ENCODE measurements around the gene P2RX5.
"Not testable (repeated sequence)": the region's sequence is repeated elsewhere in the genome, so short reads cannot be mapped to it uniquely, and the experiment has no call there.

The P2RX5 gene, protein sequence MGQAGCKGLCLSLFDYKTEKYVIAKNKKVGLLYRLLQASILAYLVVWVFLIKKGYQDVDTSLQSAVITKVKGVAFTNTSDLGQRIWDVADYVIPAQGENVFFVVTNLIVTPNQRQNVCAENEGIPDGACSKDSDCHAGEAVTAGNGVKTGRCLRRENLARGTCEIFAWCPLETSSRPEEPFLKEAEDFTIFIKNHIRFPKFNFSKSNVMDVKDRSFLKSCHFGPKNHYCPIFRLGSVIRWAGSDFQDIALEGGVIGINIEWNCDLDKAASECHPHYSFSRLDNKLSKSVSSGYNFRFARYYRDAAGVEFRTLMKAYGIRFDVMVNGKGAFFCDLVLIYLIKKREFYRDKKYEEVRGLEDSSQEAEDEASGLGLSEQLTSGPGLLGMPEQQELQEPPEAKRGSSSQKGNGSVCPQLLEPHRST

DNA sequence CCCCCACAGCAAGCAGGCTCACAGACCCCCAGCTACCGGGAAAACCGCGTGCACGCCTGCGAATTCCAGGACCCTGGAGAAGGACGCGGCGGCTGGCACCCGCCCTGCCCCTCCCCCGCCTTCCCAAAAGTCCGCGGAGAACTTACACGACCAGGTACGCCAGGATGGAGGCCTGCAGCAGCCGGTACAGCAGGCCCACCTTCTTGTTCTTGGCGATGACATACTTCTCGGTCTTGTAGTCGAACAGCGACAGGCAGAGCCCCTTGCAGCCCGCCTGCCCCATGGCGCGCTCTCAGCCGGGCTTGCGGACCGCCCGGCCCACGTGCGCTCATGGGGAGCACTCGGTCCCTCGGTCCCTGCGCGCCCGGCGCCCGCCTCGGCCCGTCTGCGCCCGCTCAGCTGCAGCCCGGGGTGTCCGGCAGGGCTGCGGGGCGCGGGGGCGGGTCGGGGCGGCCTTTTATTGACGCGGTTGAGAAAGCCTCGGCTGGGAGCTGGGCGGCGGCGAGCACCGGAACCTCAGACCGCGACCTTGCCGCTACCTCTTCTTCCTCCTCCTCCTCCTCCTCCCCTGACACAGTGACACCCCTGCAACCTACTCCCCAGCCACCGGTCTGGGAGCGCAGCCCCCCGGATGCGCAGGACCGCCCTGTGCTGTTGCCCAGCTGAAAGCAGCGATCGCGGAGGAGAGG is at the start of gene P2RX5:
TSS of gene P2RX5 (minus strand) at position 433 of the 689 bp plus-strand sequence. CDS start at position 283, 150 bp downstream.
- DNase-seq = no peak

DNA sequence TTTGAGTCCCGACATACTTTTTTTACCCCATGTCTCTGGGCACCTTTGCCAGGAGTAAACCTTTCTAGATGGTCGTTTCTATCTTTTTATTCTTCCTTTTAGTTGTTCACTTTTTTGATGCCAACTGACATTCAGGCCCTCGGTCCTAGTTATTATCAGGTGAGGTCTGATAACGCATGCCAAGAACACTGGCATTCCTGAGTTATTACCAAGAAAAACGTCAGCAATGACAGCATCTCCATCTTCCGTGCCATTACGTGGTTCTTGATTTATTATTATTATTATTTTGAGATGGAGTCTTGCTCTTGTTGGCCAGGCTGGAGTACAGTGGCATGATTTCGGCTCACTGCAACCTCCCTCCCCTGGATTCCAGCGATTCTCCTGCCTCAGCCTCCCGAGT is 49.1 kb upstream of the P2RX5 start:
- DNase-seq = no peak

GRCh38 chr17:3744014-3744413 is 48.1 kb upstream of the P2RX5 start:
- DNase-seq = no peak

DNA sequence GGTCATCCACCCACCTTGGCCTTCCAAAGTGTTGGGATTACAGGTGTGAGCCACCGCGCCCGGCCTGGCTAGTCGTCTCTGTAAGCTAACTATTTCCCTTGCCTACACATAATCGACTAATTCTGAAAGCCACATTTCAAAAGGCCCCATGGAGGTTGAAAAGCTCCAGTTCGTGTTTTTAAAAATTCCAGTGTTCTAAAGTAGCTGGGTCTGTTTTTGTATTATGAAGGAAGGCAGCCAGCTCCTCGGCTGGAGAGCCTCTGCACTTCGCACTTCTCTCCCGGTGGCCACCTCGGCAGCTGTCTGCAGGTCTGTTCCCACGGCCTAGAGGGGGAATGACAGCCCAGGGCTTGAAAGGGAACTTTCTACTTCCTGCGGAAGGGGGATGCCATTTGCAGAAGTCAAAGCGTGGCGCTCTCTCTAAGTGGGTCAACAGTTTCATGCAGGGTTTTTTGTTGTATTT is 44.7 kb upstream of the P2RX5 start:
- no peak for DNase-seq

- DNase-seq = no peak
These were observed 43.6 kb upstream of the P2RX5 start for GRCh38 chr17:3739422-3740124.

- no peak for DNase-seq
These were observed 42.8 kb upstream of the P2RX5 start for GRCh38 chr17:3738562-3739295.

- DNase-seq = no peak
These were observed 39.6 kb upstream of the P2RX5 start for GRCh38 chr17:3735515-3735914.

GRCh38 chr17:3734911-3735276 is 38.9 kb upstream of the P2RX5 start:
- DNase-seq = not testable (repeated sequence)

- DNase-seq = no peak
These were observed 36.3 kb upstream of the P2RX5 start for GRCh38 chr17:3732210-3732621.

- DNase-seq = no peak
These were observed 35.0 kb upstream of the P2RX5 start for GRCh38 chr17:3730881-3731429.

- DNase-seq = no peak
These were observed 33.9 kb upstream of the P2RX5 start for GRCh38 chr17:3729881-3730280.

- not testable (repeated sequence) for DNase-seq
These were observed 32.1 kb upstream of the P2RX5 start for GRCh38 chr17:3728099-3728498.

DNA sequence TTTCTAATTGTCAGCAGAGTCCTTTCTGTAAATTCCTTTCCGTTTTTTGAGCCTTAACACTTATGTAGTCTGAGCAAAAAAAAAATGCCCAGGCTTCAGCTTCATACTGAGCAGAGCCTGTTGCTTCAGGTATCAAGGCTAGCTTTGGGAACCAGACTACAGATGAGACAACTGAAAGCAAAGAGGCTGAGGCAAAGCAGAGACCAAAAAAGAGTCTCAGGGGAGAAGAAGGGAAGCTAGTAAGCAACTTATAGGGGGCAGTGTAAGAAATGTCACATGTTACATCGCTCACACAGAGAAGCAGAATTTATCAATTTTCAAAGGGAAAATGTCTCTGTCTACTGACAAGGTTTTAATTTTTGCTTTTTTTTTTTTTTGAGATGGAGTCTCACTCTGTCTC is 31.1 kb upstream of the P2RX5 start:
- DNase-seq = no peak

DNA sequence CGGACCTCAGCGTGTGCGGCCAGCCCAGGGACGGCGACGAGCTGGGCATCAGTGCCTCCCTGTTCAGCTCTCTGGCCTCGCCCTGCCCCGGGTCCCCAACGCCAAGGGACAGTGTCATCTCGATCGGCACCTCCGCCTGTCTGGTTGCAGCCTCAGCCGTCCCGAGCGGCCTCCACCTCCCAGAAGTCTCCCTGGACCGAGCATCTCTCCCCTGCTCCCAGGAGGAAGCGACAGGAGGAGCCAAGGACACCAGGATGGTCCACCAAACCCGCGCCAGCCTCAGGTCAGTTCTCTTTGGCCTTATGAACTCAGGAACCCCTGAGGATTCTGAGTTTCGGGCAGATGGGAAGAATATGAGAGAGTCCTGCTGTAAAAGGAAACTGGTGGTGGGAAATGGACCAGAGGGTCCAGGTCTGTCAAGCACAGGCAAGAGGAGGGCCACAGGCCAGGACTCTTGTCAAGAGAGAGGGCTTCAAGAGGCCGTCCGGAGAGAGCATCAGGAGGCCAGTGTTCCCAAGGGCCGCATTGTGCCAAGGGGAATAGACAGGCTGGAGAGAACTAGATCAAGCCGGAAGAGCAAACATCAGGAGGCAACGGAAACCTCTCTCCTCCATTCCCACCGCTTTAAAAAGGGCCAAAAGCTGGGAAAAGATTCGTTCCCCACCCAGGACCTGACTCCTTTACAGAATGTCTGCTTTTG is 28.6 kb upstream of the P2RX5 start:
- DNase-seq = no peak

DNA sequence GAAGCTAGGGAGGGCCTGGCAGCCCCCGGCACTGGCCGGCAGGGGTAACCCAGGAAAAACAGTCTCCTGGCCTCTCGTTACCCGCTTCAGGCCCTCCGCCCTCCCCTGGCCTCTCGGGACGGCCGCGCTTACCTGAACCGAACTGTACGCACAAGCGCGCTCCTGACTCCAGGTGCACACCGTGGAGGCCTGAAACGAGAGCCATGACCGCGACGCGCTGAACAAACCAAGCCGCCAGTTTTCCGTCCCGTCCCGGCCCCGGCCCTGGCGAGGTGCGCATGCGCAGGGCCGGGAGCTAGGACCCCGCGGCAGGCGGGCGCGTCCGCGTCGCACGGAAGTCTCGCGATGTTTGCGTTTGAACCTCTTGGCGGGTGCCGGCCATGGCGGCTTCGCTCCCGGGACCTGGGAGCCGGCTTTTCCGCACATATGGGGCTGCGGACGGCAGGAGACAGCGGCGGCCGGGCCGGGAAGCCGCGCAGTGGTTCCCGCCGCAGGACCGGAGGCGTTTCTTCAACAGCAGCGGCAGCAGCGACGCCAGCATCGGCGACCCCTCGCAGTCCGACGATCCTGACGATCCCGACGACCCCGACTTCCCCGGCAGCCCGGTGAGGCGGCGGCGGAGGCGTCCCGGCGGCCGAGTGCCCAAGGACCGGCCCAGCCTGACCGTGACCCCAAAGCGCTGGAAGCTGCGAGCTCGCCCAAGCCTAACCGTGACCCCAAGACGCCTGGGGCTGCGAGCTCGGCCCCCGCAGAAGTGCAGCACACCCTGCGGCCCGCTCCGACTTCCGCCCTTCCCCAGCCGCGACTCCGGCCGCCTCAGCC is 27.8 kb upstream of the P2RX5 start, which contains the start of gene HASPIN:
TSS of gene HASPIN (plus strand) at position 348 of the 822 bp plus-strand sequence. CDS start at position 381, 33 bp downstream.
- DNase-seq = peak; percentile 68

GRCh38 chr17:3723188-3723555 is 27.2 kb upstream of the P2RX5 start:
- no peak for DNase-seq

- DNase-seq = no peak
These were observed 26.8 kb upstream of the P2RX5 start for GRCh38 chr17:3722716-3723115.

DNA sequence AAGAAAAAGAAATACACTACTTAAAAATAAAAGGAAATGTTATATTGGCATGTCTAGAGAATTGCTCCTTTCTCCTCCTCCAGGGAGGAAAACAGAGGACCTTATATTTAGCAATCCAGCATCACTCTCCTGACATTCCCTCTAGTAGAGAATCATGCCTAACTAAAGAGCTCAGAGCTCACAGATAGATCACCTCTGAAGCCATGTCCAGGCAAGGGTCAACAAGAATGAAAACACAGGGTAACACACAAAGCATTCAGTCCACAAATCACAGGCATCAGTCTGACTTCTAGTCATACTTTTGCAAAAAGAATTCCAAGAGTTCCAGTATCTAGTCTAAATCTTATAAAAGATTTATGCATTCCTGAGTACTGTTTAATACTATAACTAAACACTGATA is 23.3 kb upstream of the P2RX5 start:
- DNase-seq = no peak

GRCh38 chr17:3718201-3718600 is 22.2 kb upstream of the P2RX5 start:
- DNase-seq = no peak

GRCh38 chr17:3715296-3715695 is 19.3 kb upstream of the P2RX5 start:
- DNase-seq = no peak
